Measurements from ENCODE around the gene CHMP2A. TPM values are rescaled to one million over a fixed set of nuclear protein-coding genes. Genes with fewer than 3 reads are reported as not detected.

The CHMP2A gene
- total and polyA plus RNA-seq, 2 experiments from 2014 or later: 92.2 to 145 TPM

DNA sequence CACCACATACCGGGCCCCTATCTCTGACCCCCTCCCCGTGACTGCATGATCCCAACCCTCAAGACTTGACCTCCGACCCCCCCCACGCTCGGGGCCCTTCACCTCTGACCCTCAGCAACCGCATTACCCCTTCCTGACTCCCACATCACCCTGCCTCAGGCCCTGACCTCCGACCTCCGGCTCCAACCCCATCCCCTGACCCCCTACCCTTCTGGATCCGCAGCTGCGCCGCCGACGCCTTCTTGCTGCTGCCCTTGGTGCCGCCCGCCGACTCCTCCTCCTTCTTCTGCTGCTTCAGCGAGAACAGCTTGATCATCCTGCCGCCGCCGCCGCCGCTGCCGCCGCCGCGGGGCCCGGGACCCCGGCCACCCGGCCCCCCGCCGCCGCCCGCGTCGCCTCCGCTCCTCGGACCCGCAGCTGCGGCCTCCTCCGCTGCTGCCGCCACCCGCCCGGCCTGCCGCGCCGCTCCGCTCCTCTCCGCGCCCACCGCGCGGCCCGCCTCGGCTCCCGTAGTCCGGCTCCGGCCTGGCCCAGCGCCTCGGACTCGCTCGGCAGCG lies 3.2 kb upstream of the CHMP2A start, which contains the start of gene UBE2M:
Gene UBE2M (minus strand): TSS at position 546 of the 557 bp plus-strand sequence. CDS start 230 bp downstream, at position 316.
- peak within 1 kb of the TSS; percentile 97 for H3K4me3 Mint-ChIP-seq
- H3K9me3 Mint-ChIP-seq: peaks cover 8% of the 10 kb centered on the region; the same call in 2 of the 3 replicates
- H3K4me1 Mint-ChIP-seq: peaks cover 45% of the 10 kb centered on the region
- no peak for TF ChIP-seq JUNB (IDR thresholded peaks at IDR 0.05; ENCODE audit: unreplicated experiment)
- TF ChIP-seq, protein P1, sequence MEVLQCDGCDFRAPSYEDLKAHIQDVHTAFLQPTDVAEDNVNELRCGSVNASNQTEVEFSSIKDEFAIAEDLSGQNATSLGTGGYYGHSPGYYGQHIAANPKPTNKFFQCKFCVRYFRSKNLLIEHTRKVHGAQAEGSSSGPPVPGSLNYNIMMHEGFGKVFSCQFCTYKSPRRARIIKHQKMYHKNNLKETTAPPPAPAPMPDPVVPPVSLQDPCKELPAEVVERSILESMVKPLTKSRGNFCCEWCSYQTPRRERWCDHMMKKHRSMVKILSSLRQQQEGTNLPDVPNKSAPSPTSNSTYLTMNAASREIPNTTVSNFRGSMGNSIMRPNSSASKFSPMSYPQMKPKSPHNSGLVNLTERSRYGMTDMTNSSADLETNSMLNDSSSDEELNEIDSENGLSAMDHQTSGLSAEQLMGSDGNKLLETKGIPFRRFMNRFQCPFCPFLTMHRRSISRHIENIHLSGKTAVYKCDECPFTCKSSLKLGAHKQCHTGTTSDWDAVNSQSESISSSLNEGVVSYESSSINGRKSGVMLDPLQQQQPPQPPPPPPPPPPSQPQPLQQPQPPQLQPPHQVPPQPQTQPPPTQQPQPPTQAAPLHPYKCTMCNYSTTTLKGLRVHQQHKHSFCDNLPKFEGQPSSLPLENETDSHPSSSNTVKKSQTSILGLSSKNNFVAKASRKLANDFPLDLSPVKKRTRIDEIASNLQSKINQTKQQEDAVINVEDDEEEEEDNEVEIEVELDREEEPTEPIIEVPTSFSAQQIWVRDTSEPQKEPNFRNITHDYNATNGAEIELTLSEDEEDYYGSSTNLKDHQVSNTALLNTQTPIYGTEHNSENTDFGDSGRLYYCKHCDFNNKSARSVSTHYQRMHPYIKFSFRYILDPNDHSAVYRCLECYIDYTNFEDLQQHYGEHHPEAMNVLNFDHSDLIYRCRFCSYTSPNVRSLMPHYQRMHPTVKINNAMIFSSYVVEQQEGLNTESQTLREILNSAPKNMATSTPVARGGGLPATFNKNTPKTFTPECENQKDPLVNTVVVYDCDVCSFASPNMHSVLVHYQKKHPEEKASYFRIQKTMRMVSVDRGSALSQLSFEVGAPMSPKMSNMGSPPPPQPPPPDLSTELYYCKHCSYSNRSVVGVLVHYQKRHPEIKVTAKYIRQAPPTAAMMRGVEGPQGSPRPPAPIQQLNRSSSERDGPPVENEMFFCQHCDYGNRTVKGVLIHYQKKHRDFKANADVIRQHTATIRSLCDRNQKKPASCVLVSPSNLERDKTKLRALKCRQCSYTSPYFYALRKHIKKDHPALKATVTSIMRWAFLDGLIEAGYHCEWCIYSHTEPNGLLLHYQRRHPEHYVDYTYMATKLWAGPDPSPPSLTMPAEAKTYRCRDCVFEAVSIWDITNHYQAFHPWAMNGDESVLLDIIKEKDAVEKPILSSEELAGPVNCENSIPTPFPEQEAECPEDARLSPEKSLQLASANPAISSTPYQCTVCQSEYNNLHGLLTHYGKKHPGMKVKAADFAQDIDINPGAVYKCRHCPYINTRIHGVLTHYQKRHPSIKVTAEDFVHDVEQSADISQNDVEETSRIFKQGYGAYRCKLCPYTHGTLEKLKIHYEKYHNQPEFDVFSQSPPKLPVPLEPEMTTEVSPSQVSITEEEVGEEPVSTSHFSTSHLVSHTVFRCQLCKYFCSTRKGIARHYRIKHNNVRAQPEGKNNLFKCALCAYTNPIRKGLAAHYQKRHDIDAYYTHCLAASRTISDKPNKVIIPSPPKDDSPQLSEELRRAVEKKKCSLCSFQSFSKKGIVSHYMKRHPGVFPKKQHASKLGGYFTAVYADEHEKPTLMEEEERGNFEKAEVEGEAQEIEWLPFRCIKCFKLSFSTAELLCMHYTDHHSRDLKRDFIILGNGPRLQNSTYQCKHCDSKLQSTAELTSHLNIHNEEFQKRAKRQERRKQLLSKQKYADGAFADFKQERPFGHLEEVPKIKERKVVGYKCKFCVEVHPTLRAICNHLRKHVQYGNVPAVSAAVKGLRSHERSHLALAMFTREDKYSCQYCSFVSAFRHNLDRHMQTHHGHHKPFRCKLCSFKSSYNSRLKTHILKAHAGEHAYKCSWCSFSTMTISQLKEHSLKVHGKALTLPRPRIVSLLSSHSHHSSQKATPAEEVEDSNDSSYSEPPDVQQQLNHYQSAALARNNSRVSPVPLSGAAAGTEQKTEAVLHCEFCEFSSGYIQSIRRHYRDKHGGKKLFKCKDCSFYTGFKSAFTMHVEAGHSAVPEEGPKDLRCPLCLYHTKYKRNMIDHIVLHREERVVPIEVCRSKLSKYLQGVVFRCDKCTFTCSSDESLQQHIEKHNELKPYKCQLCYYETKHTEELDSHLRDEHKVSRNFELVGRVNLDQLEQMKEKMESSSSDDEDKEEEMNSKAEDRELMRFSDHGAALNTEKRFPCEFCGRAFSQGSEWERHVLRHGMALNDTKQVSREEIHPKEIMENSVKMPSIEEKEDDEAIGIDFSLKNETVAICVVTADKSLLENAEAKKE (CRISPR knock-in tag; IDR thresholded peaks at IDR 0.05): no peak
- TF ChIP-seq, protein P2, sequence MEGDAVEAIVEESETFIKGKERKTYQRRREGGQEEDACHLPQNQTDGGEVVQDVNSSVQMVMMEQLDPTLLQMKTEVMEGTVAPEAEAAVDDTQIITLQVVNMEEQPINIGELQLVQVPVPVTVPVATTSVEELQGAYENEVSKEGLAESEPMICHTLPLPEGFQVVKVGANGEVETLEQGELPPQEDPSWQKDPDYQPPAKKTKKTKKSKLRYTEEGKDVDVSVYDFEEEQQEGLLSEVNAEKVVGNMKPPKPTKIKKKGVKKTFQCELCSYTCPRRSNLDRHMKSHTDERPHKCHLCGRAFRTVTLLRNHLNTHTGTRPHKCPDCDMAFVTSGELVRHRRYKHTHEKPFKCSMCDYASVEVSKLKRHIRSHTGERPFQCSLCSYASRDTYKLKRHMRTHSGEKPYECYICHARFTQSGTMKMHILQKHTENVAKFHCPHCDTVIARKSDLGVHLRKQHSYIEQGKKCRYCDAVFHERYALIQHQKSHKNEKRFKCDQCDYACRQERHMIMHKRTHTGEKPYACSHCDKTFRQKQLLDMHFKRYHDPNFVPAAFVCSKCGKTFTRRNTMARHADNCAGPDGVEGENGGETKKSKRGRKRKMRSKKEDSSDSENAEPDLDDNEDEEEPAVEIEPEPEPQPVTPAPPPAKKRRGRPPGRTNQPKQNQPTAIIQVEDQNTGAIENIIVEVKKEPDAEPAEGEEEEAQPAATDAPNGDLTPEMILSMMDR (conservative IDR thresholded peaks at IDR 0.05; ENCODE audit: low read depth in 2 of 2): no peak
- TF ChIP-seq, protein P3, sequence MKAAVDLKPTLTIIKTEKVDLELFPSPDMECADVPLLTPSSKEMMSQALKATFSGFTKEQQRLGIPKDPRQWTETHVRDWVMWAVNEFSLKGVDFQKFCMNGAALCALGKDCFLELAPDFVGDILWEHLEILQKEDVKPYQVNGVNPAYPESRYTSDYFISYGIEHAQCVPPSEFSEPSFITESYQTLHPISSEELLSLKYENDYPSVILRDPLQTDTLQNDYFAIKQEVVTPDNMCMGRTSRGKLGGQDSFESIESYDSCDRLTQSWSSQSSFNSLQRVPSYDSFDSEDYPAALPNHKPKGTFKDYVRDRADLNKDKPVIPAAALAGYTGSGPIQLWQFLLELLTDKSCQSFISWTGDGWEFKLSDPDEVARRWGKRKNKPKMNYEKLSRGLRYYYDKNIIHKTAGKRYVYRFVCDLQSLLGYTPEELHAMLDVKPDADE (IDR thresholded peaks at IDR 0.05): no peak
- no peak for TF ChIP-seq ZNF114 (CRISPR knock-in tag; IDR thresholded peaks at IDR 0.05)
- TF ChIP-seq POLR2AphosphoS5 (IDR thresholded peaks at IDR 0.05; ENCODE audit: low read depth): no peak
- TF ChIP-seq, protein P4, sequence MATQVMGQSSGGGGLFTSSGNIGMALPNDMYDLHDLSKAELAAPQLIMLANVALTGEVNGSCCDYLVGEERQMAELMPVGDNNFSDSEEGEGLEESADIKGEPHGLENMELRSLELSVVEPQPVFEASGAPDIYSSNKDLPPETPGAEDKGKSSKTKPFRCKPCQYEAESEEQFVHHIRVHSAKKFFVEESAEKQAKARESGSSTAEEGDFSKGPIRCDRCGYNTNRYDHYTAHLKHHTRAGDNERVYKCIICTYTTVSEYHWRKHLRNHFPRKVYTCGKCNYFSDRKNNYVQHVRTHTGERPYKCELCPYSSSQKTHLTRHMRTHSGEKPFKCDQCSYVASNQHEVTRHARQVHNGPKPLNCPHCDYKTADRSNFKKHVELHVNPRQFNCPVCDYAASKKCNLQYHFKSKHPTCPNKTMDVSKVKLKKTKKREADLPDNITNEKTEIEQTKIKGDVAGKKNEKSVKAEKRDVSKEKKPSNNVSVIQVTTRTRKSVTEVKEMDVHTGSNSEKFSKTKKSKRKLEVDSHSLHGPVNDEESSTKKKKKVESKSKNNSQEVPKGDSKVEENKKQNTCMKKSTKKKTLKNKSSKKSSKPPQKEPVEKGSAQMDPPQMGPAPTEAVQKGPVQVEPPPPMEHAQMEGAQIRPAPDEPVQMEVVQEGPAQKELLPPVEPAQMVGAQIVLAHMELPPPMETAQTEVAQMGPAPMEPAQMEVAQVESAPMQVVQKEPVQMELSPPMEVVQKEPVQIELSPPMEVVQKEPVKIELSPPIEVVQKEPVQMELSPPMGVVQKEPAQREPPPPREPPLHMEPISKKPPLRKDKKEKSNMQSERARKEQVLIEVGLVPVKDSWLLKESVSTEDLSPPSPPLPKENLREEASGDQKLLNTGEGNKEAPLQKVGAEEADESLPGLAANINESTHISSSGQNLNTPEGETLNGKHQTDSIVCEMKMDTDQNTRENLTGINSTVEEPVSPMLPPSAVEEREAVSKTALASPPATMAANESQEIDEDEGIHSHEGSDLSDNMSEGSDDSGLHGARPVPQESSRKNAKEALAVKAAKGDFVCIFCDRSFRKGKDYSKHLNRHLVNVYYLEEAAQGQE (IDR thresholded peaks at IDR 0.05; ENCODE audit: unreplicated experiment): no peak
- no peak for TF ChIP-seq ZNF331 (CRISPR knock-in tag; IDR thresholded peaks at IDR 0.05; ENCODE audit: low read depth)
- TF ChIP-seq CREB1 (CRISPR knock-in tag; IDR thresholded peaks at IDR 0.05; ENCODE audit: low read depth): no peak
- TF ChIP-seq NANOG (IDR thresholded peaks at IDR 0.05; ENCODE audit: borderline replicate concordance): no peak
- Histone ChIP-seq H3K79me2 (replicated peaks; ENCODE audit: insufficient read depth) (peaks cover 20% of the 10 kb centered on the region), H3F3A (replicated peaks; ENCODE audit: low read depth) (peaks cover 54% of the 10 kb centered on the region), H3K4me3 (peak within 1 kb of the TSS; percentile 84), H3K4me1 (ENCODE audit: insufficient read depth) (peaks cover 23% of the 10 kb centered on the region), H3K9me2 (ENCODE audit: insufficient read depth) (peaks cover 5% of the 10 kb centered on the region; the same call in 1 of the 2 replicates), H3K4me2 (peak within 1 kb of the TSS; percentile 98), H3K27me3 (ENCODE audit: insufficient read depth) (peaks cover 32% of the 10 kb centered on the region), H3K27ac (ENCODE audit: low read depth) (peak within 1 kb of the TSS; percentile 98), H4K20me1 (replicated peaks; ENCODE audit: insufficient read depth) (no peaks in the 10 kb centered on the region; the same call in 1 of the 2 replicates), H2AFZ (no peak within 1 kb of the TSS), H3K36me3 (ENCODE audit: insufficient read depth) (0 out of 2 replicates have a peak, but pooled peaks cover 2% of the 10 kb centered on the region)
- peaks cover 64% of the 10 kb centered on the region for H3K27me3 Mint-ChIP-seq (ENCODE audit: insufficient read depth, low read depth, poor library complexity)
- ATAC-seq (no peak), DNase-seq (ENCODE audit: low spot score) (peak; percentile 63)
- H3K36me3 Mint-ChIP-seq (ENCODE audit: low read depth): peaks cover 39% of the 10 kb centered on the region
- H3K27ac Mint-ChIP-seq: peak within 1 kb of the TSS; percentile 100

All from GM23338 (cell line).